ENCODE results near the gene ZNF346.
A peak's percentile ranks its signal among the peaks of the same experiment; 100 is the strongest.

The ZNF346 gene

DNA sequence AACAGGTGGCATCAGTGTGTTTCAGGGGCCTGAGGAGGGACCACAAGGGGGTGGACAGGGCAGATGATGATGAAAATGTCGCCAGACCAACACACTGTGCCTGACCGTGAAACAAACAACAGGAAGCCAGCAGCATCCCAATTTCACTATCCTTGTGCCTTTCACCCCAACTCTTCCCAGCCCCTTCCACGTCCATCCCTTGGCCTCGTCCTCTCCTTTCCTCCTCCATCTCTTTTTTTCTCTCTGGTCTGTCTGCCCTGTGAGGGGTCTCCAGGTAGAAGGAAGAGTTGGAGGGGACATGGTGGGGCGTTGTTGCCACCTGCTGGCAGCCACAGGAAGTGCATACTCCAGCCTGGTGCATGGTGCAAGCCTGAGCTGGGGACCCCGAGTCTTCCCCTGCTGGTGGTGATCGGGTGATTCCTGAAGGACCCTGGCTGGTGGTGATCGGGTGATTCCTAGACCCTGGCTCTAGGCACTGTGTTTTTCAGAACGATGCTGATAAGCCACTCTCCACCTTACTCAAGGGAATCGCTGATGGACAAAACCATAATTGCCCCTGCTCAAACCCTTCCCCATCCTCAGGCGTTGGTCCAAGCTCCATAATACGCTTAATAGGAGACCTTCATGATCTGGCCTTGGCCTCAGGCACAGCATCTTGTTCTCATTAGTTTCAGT, 89.4 kb downstream of the ZNF346 start:
- H3K27ac ChIP-seq (ENCODE audit: low read depth in 2 of 2, low read length in 2 of 2), result no peak overlapping the region
- H3K9ac ChIP-seq (ENCODE audit: low read depth in 1 of 2, low read length in 2 of 2), result peak overlapping the region in 1 of 2 donors; percentile 24

DNA sequence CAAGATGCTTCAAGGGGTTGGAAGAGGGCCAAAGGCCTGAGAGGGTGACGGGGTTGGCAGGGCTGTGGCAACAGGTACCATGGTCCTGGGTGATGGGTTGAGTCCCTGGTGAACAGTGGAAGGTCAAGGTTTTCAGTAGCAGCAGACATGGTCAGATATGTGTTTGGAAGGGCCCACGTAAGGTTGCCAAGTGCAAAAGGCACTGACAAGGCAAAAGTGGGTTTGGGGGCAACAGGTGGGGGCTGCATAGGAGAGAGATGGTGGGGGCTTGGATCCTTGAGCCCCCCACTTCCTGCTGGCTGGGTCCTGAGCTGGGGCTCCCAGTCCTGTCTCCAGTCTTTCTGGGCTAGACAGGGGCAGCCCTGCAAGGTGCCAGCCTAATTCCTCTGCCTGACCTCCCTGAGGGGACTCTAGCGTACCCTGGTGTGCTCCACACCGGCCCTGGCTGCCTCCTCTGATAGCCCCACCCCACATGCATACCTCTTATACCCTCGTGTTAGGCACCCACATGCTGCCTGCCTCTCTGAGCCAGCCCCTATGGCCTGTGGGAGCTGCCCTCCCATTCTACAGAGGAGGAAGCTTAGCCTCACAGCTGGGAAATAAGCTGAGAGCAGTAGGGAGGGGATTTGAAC, 90.2 kb downstream of the ZNF346 start:
- Histone ChIP-seq H3K27ac (ENCODE audit: low read depth in 2 of 2, low read length in 2 of 2) (no peak overlapping the region), H3K9ac (ENCODE audit: low read depth in 1 of 2, low read length in 2 of 2) (no peak overlapping the region), H3K36me3 (ENCODE audit: control insufficient read depth in 2 of 2, insufficient read depth in 2 of 2, low read length in 2 of 2) (no peaks in the 10 kb centered on the region), H3K27me3 (ENCODE audit: control insufficient read depth in 2 of 2, insufficient read depth in 2 of 2, low read length in 2 of 2) (no peaks in the 10 kb centered on the region), H3K4me3 (ENCODE audit: low read length in 2 of 2) (no peak overlapping the region), H3K9me3 (ENCODE audit: control insufficient read depth in 2 of 2, low read length in 2 of 2) (no peaks in the 10 kb centered on the region), H3K4me1 (ENCODE audit: control insufficient read depth in 2 of 2, insufficient read depth in 2 of 2, low read length in 2 of 2) (peaks cover 6% of the 10 kb centered on the region in 2 donors)

More for the DNA sequence above, 89.4 kb downstream of the ZNF346 start:
- peak overlapping the region; percentile 5 to 41 for H3K4me3 ChIP-seq (ENCODE audit: low read length in 2 of 2)
- H3K4me1 ChIP-seq (ENCODE audit: control insufficient read depth in 2 of 2, insufficient read depth in 2 of 2, low read length in 2 of 2), result peaks cover 6% of the 10 kb centered on the region in 2 donors
- no peaks in the 10 kb centered on the region for H3K9me3 ChIP-seq (ENCODE audit: control insufficient read depth in 2 of 2, low read length in 2 of 2)
- H3K27me3 ChIP-seq (ENCODE audit: control insufficient read depth in 2 of 2, insufficient read depth in 2 of 2, low read length in 2 of 2), result no peaks in the 10 kb centered on the region
- no peaks in the 10 kb centered on the region for H3K36me3 ChIP-seq (ENCODE audit: control insufficient read depth in 2 of 2, insufficient read depth in 2 of 2, low read length in 2 of 2)

DNA sequence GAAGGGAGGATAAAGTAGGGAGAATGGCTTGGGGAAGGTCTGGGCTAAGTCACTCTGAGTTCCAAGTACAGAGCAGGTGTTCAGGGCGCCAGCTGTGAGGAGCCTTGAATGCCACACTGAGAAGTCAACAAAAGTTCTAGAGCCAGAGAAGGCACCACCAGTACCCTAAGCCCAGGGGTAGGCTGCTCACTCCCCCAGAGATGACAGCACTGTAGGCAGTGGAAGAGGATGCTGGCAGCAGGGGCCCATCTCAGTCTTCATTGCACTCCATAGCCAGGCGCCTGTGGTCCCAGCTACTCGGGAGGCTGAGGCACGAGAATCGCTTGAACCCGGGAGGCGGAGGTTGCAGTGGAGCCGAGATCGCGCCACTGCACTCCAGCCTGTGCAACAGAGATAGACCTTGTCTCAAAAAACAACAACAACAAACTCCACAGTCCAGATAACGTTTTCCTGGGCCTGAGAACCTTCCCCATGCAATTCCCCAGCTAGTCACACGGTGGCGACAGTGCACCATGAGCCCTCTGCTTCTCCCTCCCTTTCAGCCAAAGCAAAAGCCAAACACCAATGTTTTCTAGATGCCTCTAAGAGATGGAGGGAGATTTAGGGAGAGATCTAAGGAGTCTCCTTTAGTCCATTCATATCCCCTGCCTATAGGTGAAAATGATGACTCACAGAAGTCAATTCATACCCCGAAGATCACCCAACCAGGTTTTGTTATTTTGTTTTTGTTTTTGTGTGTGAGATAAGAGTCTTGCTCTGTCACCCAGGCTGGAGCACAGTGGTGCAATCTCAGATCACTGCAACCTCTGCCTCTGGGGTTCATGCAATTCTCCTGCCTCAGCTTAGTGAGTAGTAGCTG, 91.3 kb downstream of the ZNF346 start:
- Histone ChIP-seq H3K36me3 (ENCODE audit: control insufficient read depth in 2 of 2, insufficient read depth in 2 of 2, low read length in 2 of 2) (no peaks in the 10 kb centered on the region), H3K9ac (ENCODE audit: low read depth in 1 of 2, low read length in 2 of 2) (no peak overlapping the region), H3K4me3 (ENCODE audit: low read length in 2 of 2) (no peak overlapping the region), H3K9me3 (ENCODE audit: control insufficient read depth in 2 of 2, low read length in 2 of 2) (no peaks in the 10 kb centered on the region), H3K27ac (ENCODE audit: low read depth in 2 of 2, low read length in 2 of 2) (peak overlapping the region in 1 of 2 donors; percentile 19), H3K4me1 (ENCODE audit: control insufficient read depth in 2 of 2, insufficient read depth in 2 of 2, low read length in 2 of 2) (peaks cover 6% of the 10 kb centered on the region in 2 donors), H3K27me3 (ENCODE audit: control insufficient read depth in 2 of 2, insufficient read depth in 2 of 2, low read length in 2 of 2) (no peaks in the 10 kb centered on the region)

DNA sequence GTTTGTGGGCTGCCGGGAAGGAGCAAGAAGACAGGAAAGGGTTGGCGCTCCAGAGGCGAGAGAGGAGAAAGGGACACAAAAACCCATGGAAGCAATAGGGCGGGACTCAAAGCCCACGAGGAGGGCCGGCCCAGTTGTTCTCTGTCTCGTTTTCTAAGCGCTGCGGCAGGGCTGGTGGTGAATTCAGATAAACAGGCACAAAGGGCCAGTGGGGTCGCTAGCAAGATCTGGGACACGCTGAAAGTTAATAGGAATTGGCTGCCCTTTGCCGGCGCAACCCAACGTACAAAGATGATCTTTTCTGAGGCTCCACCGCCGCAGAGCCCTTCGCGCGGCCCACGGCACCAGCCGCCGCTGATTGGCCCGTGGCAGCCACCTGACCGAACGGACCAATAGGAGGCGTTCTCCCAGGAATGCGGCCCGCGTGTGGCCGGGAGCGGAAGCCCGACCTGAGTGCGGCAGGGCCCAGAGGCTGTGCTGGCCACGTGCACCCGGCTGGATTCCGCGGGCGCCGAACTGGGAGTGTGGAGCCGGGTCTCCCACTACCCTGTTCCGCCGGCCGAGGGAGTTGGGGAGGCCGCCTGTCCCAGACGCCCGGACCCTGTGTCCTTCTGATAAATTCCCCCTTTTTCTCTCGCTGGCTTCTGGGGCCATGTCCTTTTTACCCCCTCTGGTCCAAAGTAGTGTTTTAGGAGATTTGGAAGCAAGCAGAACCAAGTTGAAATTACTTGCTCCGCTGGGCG, 94.3 kb downstream of the ZNF346 start:
- H3K9me3 ChIP-seq (ENCODE audit: control insufficient read depth in 2 of 2, low read length in 2 of 2), result no peaks in the 10 kb centered on the region
- no peaks in the 10 kb centered on the region for H3K27me3 ChIP-seq (ENCODE audit: control insufficient read depth in 2 of 2, insufficient read depth in 2 of 2, low read length in 2 of 2)
- no peak overlapping the region for H3K4me3 ChIP-seq (ENCODE audit: low read length in 2 of 2)
- peak overlapping the region in 1 of 2 donors; percentile 46 for H3K27ac ChIP-seq (ENCODE audit: low read depth in 2 of 2, low read length in 2 of 2)
- H3K9ac ChIP-seq (ENCODE audit: low read depth in 1 of 2, low read length in 2 of 2), result no peak overlapping the region
- no peaks in the 10 kb centered on the region for H3K36me3 ChIP-seq (ENCODE audit: control insufficient read depth in 2 of 2, insufficient read depth in 2 of 2, low read length in 2 of 2)
- H3K4me1 ChIP-seq (ENCODE audit: control insufficient read depth in 2 of 2, insufficient read depth in 2 of 2, low read length in 2 of 2), result peaks cover 2 to 3% of the 10 kb centered on the region in 2 donors

DNA sequence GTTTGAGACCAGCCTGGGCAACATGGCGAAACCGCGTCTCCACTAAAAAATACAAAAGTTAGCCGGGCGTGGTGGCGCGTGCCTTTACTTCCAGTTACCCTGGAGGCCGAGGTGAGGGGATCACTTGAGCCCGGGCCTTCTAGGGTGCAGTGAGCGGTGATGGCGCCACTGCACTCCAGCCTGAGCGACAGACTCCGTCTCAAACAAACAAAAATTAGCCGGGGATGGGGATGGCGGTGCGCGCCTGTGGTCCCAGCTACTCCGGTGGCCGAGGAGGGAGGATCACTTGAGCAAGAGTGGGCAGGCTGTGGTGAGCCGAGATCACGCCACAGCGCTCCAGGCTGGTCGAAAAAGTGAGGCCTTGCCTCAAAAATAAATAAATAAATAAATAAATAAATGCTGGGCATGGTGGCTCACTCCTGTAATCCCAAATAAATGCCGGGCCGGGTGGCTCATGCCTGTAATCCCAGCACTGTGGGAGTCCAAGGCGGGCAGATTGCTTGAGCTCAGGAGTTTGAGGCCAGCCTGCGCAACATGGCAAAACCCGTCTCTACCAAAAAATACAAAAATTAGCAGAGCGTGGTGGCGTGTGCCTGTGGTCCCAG, 95.0 kb downstream of the ZNF346 start:
- Histone ChIP-seq H3K9ac (ENCODE audit: low read depth in 1 of 2, low read length in 2 of 2) (no peak overlapping the region), H3K9me3 (ENCODE audit: control insufficient read depth in 2 of 2, low read length in 2 of 2) (no peaks in the 10 kb centered on the region), H3K4me1 (ENCODE audit: control insufficient read depth in 2 of 2, insufficient read depth in 2 of 2, low read length in 2 of 2) (peaks cover 0 to 3% of the 10 kb centered on the region in 2 donors), H3K27ac (ENCODE audit: low read depth in 2 of 2, low read length in 2 of 2) (no peak overlapping the region), H3K36me3 (ENCODE audit: control insufficient read depth in 2 of 2, insufficient read depth in 2 of 2, low read length in 2 of 2) (no peaks in the 10 kb centered on the region), H3K27me3 (ENCODE audit: control insufficient read depth in 2 of 2, insufficient read depth in 2 of 2, low read length in 2 of 2) (no peaks in the 10 kb centered on the region), H3K4me3 (ENCODE audit: low read length in 2 of 2) (no peak overlapping the region)

DNA sequence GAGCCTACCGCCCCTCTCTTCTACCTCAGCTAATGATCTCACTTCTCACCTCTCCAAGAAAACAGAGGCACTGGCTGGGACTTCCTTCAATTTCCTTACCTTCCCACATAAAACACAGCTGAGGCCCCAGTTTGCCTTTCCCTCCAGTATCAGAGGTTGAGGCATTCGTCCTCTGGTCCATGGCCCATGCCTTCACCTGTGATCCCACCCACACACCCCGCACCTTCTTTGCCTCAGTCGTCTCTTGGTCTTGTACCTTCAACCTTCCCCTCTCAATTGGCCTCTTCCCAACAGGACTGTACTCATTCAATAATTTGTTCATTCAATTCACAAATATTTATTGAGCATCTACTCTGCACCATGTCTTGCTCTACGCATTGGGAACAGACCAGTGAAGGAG, 100.1 kb downstream of the ZNF346 start:
- Histone ChIP-seq H3K36me3 (ENCODE audit: control insufficient read depth in 2 of 2, insufficient read depth in 2 of 2, low read length in 2 of 2) (no peaks in the 10 kb centered on the region), H3K9me3 (ENCODE audit: control insufficient read depth in 2 of 2, low read length in 2 of 2) (no peaks in the 10 kb centered on the region), H3K4me1 (ENCODE audit: control insufficient read depth in 2 of 2, insufficient read depth in 2 of 2, low read length in 2 of 2) (no peaks in the 10 kb centered on the region), H3K9ac (ENCODE audit: low read depth in 1 of 2, low read length in 2 of 2) (no peak overlapping the region), H3K27me3 (ENCODE audit: control insufficient read depth in 2 of 2, insufficient read depth in 2 of 2, low read length in 2 of 2) (no peaks in the 10 kb centered on the region), H3K27ac (ENCODE audit: low read depth in 2 of 2, low read length in 2 of 2) (no peak overlapping the region), H3K4me3 (ENCODE audit: low read length in 2 of 2) (no peak overlapping the region)

DNA sequence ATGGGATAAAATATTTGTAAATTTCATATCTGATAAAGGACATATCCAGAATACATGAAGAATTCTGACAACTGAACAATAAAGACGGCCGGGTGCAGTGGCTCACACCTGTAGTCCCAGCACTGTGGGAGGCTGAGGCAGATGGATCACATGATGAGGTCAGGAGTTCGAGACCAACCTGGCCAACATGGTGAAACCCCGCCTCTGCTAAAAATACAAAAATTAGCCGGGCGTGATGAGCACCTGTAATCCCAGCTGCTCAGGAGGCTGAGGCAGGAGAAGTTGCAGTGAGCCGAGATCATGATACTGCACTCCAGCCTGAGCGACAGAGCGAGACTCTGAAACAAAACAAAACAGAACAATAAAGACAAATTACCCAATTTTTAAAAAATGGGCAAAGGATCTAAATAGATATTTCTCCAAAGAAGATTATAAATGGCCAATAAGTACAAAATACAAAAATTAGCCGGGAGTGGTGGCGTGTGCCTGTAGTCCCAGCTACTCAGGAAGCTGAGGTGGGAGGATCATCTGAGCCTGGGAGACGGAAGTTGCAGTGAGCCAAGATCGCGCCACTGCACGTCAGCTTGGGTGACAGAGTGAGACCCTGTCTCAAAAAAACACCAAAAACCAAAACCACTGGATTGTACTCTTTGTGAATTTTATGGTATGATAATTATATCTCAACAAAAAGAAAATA, 101.4 kb downstream of the ZNF346 start:
- Histone ChIP-seq H3K9ac (ENCODE audit: low read depth in 1 of 2, low read length in 2 of 2) (no peak overlapping the region), H3K4me3 (ENCODE audit: low read length in 2 of 2) (no peak overlapping the region), H3K27ac (ENCODE audit: low read depth in 2 of 2, low read length in 2 of 2) (no peak overlapping the region), H3K4me1 (ENCODE audit: control insufficient read depth in 2 of 2, insufficient read depth in 2 of 2, low read length in 2 of 2) (no peaks in the 10 kb centered on the region), H3K36me3 (ENCODE audit: control insufficient read depth in 2 of 2, insufficient read depth in 2 of 2, low read length in 2 of 2) (no peaks in the 10 kb centered on the region), H3K27me3 (ENCODE audit: control insufficient read depth in 2 of 2, insufficient read depth in 2 of 2, low read length in 2 of 2) (no peaks in the 10 kb centered on the region), H3K9me3 (ENCODE audit: control insufficient read depth in 2 of 2, low read length in 2 of 2) (no peaks in the 10 kb centered on the region)

DNA sequence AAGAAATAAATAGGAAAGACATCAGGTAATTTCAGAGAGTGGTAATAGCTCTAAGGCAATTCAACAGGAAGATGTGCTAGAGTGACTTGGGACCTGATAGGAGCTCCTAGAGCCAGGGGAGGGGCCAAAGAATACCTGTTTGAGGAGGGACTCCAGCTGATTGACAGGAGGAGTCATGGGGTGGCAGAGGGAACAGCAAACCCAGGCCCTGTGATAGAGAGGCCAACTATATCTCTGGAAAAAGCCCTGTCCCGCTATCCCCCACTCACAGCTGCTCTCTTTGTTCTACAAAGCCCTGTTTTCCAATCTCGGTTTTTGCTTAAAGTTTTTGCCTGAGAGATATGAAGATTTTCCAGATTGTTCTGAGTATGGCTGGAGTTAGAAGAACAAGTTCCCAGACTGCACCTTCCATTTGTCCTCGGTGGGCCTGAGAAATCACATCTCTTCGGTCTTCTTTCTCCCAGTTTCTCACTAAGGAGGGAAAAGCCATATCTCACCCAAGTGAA, 102.0 kb downstream of the ZNF346 start:
- Histone ChIP-seq H3K4me1 (ENCODE audit: control insufficient read depth in 2 of 2, insufficient read depth in 2 of 2, low read length in 2 of 2) (no peaks in the 10 kb centered on the region), H3K27me3 (ENCODE audit: control insufficient read depth in 2 of 2, insufficient read depth in 2 of 2, low read length in 2 of 2) (no peaks in the 10 kb centered on the region), H3K4me3 (ENCODE audit: low read length in 2 of 2) (no peak overlapping the region), H3K36me3 (ENCODE audit: control insufficient read depth in 2 of 2, insufficient read depth in 2 of 2, low read length in 2 of 2) (no peaks in the 10 kb centered on the region), H3K9me3 (ENCODE audit: control insufficient read depth in 2 of 2, low read length in 2 of 2) (no peaks in the 10 kb centered on the region), H3K9ac (ENCODE audit: low read depth in 1 of 2, low read length in 2 of 2) (no peak overlapping the region), H3K27ac (ENCODE audit: low read depth in 2 of 2, low read length in 2 of 2) (no peak overlapping the region)

DNA sequence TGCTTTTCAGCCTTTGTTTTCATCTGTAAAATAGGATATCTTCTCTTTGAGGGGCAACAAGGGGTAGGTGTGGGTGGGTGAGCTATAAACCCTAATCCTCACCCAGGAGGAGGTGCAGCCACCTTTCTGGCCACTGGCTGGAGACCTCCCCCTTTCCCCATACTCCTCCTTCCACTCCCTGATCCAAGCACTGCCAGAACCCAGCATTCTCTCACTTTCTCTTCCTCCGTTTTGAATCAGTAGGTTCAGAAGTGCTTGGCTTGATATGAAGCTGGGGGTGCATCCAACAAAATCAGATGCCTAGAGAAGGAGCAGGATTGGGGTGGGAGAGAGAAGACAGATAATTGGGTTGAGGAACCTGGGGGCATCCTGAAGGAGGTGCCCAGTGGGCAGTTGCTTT, 104.3 kb downstream of the ZNF346 start:
- Histone ChIP-seq H3K9me3 (ENCODE audit: control insufficient read depth in 2 of 2, low read length in 2 of 2) (no peaks in the 10 kb centered on the region), H3K36me3 (ENCODE audit: control insufficient read depth in 2 of 2, insufficient read depth in 2 of 2, low read length in 2 of 2) (no peaks in the 10 kb centered on the region), H3K4me1 (ENCODE audit: control insufficient read depth in 2 of 2, insufficient read depth in 2 of 2, low read length in 2 of 2) (no peaks in the 10 kb centered on the region), H3K4me3 (ENCODE audit: low read length in 2 of 2) (no peak overlapping the region), H3K9ac (ENCODE audit: low read depth in 1 of 2, low read length in 2 of 2) (no peak overlapping the region), H3K27ac (ENCODE audit: low read depth in 2 of 2, low read length in 2 of 2) (no peak overlapping the region), H3K27me3 (ENCODE audit: control insufficient read depth in 2 of 2, insufficient read depth in 2 of 2, low read length in 2 of 2) (no peaks in the 10 kb centered on the region)
